Breast epithelium (tissue), 4 donors: ENCODE results near the gene DNM1L. TPM values are rescaled to one million over a fixed set of nuclear protein-coding genes. Genes with fewer than 3 reads are reported as not detected.

Source experiments
- DNase-seq, 2 donors: peaks; one replicate each; pipeline ENCODE4 v3.0.0-alpha.2; 2019; ENCODE audit warnings: low spot score in 2 of 2
- H3K27ac ChIP-seq, 2 donors: fragments of 200-600 bp; sonication (generic) in 1 of 2; one replicate each; pipeline ENCODE4 v1.5.1; 2016 to 2019; ENCODE audit warnings: mild to moderate bottlenecking in 1 of 2
- H3K27me3 ChIP-seq, 2 donors: fragments of 200-600 bp; sonication (generic) in 1 of 2; one replicate each; pipeline versions ENCODE4 v1.5.1 to v1.6.0; 2017 to 2019; ENCODE audit warnings: control low read depth in 1 of 2, mild to moderate bottlenecking in 1 of 2
- H3K36me3 ChIP-seq: fragments of 200-600 bp; one replicate; pipeline ENCODE4 v1.5.1; 2019
- H3K4me1 ChIP-seq, 2 donors: fragments of 200-600 bp; sonication (generic); one replicate each; pipeline ENCODE4 v1.5.1; 2016 to 2019; ENCODE audit warnings: control low read depth in 1 of 2
- H3K4me3 ChIP-seq, 3 donors: fragments of 200-600 bp; sonication (generic); 1 replicate in 2 of 3; 2 replicates in 1 of 3; pipeline ENCODE4 v1.5.1; 2016 to 2019; ENCODE audit warnings: mild to moderate bottlenecking in 3 of 3, moderate library complexity in 2 of 3
- H3K9me3 ChIP-seq, 2 donors: fragments of 200-600 bp; sonication (generic) in 1 of 2; one replicate each; pipeline ENCODE4 v1.5.1; 2016 to 2019; ENCODE audit warnings: control low read depth in 1 of 2
- CTCF ChIP-seq, 3 donors: fragments of 450-650 bp; IDR thresholded peaks; one replicate each; pipeline ENCODE4 v1.5.1; 2016 to 2017; ENCODE audit warnings: antibody characterized with exemption in 3 of 3, mild to moderate bottlenecking in 3 of 3, moderate library complexity in 3 of 3
- POLR2A ChIP-seq: fragments of 450-650 bp; IDR thresholded peaks from one replicate; pipeline ENCODE4 v1.6.1; 2016; ENCODE audit warnings: antibody characterized with exemption, mild to moderate bottlenecking, moderate library complexity
- POLR2AphosphoS5 ChIP-seq, 3 donors: sonication (generic); formaldehyde crosslinking; IDR thresholded peaks; one replicate each; pipeline ENCODE4 v1.6.1; 2017; ENCODE audit warnings: antibody characterized with exemption in 3 of 3
- intact Hi-C: fragments of 100-400 bp; cut with DNase I; formaldehyde crosslinking; loops from one replicate; pipeline ENCODE4 v1.15.1; 2023; ENCODE audit warnings: low total_unique reads
- total RNA-seq, 3 donors: library from RNA; depleted of rRNA; stranded (reverse); fragments of >200 nt; gene quantifications; one replicate each; pipeline ENCODE4 v1.1.0, GENCODE V29; 2016

Gene DNM1L
- total RNA-seq, 3 donors from 2014 or later: 46.1 to 84.0 (median 70.8) TPM

DNA sequence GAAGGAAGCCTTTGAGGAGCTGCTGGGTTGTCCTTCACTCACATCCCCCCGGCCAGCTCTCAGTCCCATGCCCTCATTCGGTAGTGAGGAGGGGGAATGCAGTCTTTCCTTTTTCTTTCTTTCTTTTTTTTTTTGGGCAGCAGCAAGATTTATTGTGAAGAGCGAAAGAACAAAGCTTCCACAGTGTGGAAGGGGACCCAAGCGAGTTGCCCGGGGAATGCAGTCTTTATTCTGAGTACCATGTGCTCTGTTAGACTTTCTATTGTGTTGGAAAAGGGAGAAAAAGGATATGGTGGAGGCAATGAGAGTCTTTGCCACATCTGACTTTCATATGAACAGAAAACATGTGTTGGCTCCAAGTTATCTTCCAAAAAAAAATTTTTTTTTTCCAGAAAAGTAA, 106.5 kb downstream of the DNM1L start:
- intact Hi-C loops: loop anchor here (5.0 kb wide), 1 partner anchor 1597 kb away; no protein-coding TSS in a partner anchor
- no peak overlapping the region for H3K27ac ChIP-seq
- H3K9me3 ChIP-seq: no peaks in the 10 kb centered on the region
- DNase-seq: no peak
- H3K4me1 ChIP-seq: no peaks in the 10 kb centered on the region
- no peak for TF ChIP-seq CTCF (IDR thresholded peaks at IDR 0.05)
- no peak for TF ChIP-seq POLR2A
- no peak for TF ChIP-seq POLR2AphosphoS5 (IDR thresholded peaks at IDR 0.05)
- no peaks in the 10 kb centered on the region for H3K36me3 ChIP-seq
- H3K4me3 ChIP-seq: no peak overlapping the region
- H3K27me3 ChIP-seq: no peaks in the 10 kb centered on the region

DNA sequence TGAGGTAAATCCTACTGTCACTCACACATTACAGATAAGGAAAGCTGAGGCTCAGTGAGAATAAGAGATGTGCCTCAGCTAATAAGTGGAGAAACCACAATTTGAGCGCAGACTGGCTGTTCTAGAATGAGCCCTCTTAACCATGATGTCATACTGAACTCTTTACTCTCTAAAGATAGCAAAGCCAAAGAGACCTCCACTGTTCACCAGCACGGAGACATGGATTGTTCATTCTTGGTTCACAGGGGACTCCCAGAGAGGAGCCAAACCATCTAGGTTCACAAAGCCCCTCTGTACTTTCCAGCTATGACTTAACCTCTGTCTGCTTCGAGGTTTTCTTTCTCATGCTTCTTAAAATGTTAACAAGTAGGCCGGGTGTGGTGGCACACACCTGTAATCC, 109.3 kb downstream of the DNM1L start:
- Histone ChIP-seq H3K4me1 (no peaks in the 10 kb centered on the region), H3K27me3 (no peaks in the 10 kb centered on the region), H3K36me3 (no peaks in the 10 kb centered on the region), H3K27ac (no peak overlapping the region), H3K4me3 (no peak overlapping the region), H3K9me3 (no peaks in the 10 kb centered on the region)
- DNase-seq: no peak
- TF ChIP-seq POLR2A: no peak
- TF ChIP-seq CTCF (IDR thresholded peaks at IDR 0.05): no peak
- no peak for TF ChIP-seq POLR2AphosphoS5 (IDR thresholded peaks at IDR 0.05)
- intact Hi-C loops: loop anchor here (5.0 kb wide), 1 partner anchor 1594 kb away; no protein-coding TSS in a partner anchor

DNA sequence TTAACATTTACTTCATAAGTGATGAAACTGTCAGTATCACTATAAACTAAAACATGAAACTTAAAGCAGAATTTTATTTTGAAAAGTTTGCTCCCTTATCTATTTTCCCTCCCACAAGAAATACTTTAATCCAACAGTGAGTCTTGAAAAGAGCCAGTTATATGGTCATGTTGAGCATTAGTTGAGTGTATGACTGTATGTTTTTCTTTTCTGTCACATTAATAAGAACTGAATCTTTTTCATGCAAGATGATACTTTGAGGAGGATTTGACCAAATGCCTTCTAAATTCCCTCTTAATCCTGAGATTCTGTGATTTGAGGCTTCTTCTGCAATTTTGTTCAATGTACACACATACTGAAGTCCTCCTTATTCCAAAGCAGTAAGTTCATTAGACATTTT, 110.3 kb downstream of the DNM1L start:
- DNase-seq: no peak
- Histone ChIP-seq H3K36me3 (no peaks in the 10 kb centered on the region), H3K27ac (no peak overlapping the region), H3K4me1 (no peaks in the 10 kb centered on the region), H3K4me3 (no peak overlapping the region), H3K9me3 (no peaks in the 10 kb centered on the region), H3K27me3 (no peaks in the 10 kb centered on the region)
- intact Hi-C loops: loop anchor here (5.0 kb wide), 1 partner anchor 1593 kb away; no protein-coding TSS in a partner anchor
- no peak for TF ChIP-seq CTCF (IDR thresholded peaks at IDR 0.05)
- TF ChIP-seq POLR2AphosphoS5 (IDR thresholded peaks at IDR 0.05): no peak
- TF ChIP-seq POLR2A: no peak

GRCh38 chr12:32789916-32790315, 110.8 kb downstream of the DNM1L start:
- H3K27ac ChIP-seq: no peak overlapping the region
- H3K4me1 ChIP-seq: no peaks in the 10 kb centered on the region
- DNase-seq: no peak
- TF ChIP-seq CTCF (IDR thresholded peaks at IDR 0.05) (no peak), POLR2AphosphoS5 (IDR thresholded peaks at IDR 0.05) (no peak), POLR2A (no peak)
- intact Hi-C loops: loop anchor here (5.0 kb wide), 1 partner anchor 1592 kb away; no protein-coding TSS in a partner anchor
- H3K4me3 ChIP-seq: no peak overlapping the region
- no peaks in the 10 kb centered on the region for H3K9me3 ChIP-seq
- H3K36me3 ChIP-seq: no peaks in the 10 kb centered on the region
- H3K27me3 ChIP-seq: no peaks in the 10 kb centered on the region

DNA sequence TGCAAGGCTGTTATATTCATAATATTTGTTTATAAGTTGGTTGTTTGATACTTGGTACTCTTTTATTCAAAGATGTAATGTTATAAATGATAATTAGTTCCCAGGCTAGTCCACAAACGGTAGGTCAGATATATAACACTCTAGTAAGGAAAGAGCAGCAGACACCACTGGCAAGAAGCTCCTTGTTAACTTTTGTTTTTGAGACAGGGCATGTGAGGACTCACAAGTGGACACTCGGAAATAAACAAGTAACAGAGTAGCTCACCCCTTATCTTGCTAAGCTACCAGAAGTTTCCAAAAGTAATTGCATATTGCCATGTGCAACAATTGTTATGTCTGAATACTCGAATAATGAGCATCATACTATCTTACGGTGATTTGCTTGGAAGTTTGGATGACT, 115.2 kb downstream of the DNM1L start:
- TF ChIP-seq POLR2A (no peak), POLR2AphosphoS5 (IDR thresholded peaks at IDR 0.05) (no peak), CTCF (IDR thresholded peaks at IDR 0.05) (no peak)

More for the DNA sequence above, 115.2 kb downstream of the DNM1L start:
- Histone ChIP-seq H3K4me1 (no peaks in the 10 kb centered on the region), H3K9me3 (no peaks in the 10 kb centered on the region), H3K27me3 (no peaks in the 10 kb centered on the region), H3K36me3 (no peaks in the 10 kb centered on the region), H3K4me3 (no peak overlapping the region), H3K27ac (no peak overlapping the region)
- intact Hi-C loops: no loop called here
- DNase-seq: no peak

Other genes with a start within 250 kb of the DNM1L start
- gene YARS2, start 76.6 kb downstream of the DNM1L start, total RNA-seq: 10 to 100 TPM; 23.0 to 27.4 (median 23.9) TPM
- 10 to 100 TPM; 28.5 to 39.2 (median 32.5) TPM for gene PKP2, start 217.5 kb downstream of the DNM1L start, total RNA-seq